Keratinocyte (primary cell): ENCODE measurements around the gene TMF1. TPM values are rescaled to one million over a fixed set of nuclear protein-coding genes. Genes with fewer than 3 reads are reported as not detected.

ENCODE experiments used
- DNase-seq: peaks from one replicate; pipeline ENCODE4 v3.0.0-alpha.2; 2011; ENCODE audit warnings: low read depth, missing footprints, low spot score
- FAIRE-seq: peaks from 2 replicates; lab custom pipeline; 2011; peaks lifted over from hg19 to GRCh38; lab: Jason Lieb, UNC
- H2AFZ ChIP-seq: 2 replicates; pipeline ENCODE4 v1.6.0; 2012; ENCODE audit warnings: low read length, control low read depth, inconsistent platforms; ENCODE audit not compliant: control insufficient read depth
- H3K27ac ChIP-seq: 2 replicates; pipeline ENCODE4 v1.5.1; 2011; ENCODE audit warnings: low read length; ENCODE audit not compliant: control insufficient read depth, insufficient read depth
- H3K27me3 ChIP-seq: 3 replicates; pipeline ENCODE4 v1.6.0; 2011; ENCODE audit warnings: low read length; ENCODE audit not compliant: control insufficient read depth, insufficient read depth; ENCODE audit errors: extremely low read depth
- H3K36me3 ChIP-seq, 2 experiments: 2 replicates in 1 of 2; 3 replicates in 1 of 2; pipeline ENCODE4 v1.5.1; 2011; ENCODE audit warnings: low read length in 2 of 2, mild to moderate bottlenecking in 1 of 2; ENCODE audit not compliant: control insufficient read depth in 2 of 2, insufficient read depth in 2 of 2; ENCODE audit errors: extremely low read depth in 1 of 2
- H3K4me1 ChIP-seq: 3 replicates; pipeline ENCODE4 v1.5.1; 2011; ENCODE audit warnings: low read length; ENCODE audit not compliant: control insufficient read depth, insufficient read depth; ENCODE audit errors: extremely low read depth
- H3K4me2 ChIP-seq: 3 replicates; pipeline ENCODE4 v1.6.0; 2011; ENCODE audit warnings: low read depth, low read length; ENCODE audit not compliant: control insufficient read depth, insufficient read depth; ENCODE audit errors: extremely low read depth
- H3K4me3 ChIP-seq, 3 experiments: fragments of 200-600 bp in 1 of 3; sonication (generic) in 1 of 3; 2 replicates in 2 of 3; 3 replicates in 1 of 3; pipeline ENCODE4 v1.5.1; 2011 to 2016; ENCODE audit warnings: low read length in 3 of 3, mild to moderate bottlenecking in 3 of 3, control low read depth in 2 of 3, inconsistent platforms in 1 of 3, low read depth in 1 of 3, mixed read lengths in 1 of 3, mixed run types in 1 of 3, moderate library complexity in 1 of 3; ENCODE audit not compliant: control insufficient read depth in 2 of 3, insufficient read depth in 2 of 3; ENCODE audit errors: extremely low read depth in 1 of 3
- H3K79me2 ChIP-seq: 2 replicates; pipeline ENCODE4 v1.6.0; 2012; ENCODE audit warnings: low read length; ENCODE audit not compliant: control insufficient read depth, insufficient read depth
- H3K9ac ChIP-seq: 3 replicates; pipeline ENCODE4 v1.6.0; 2011; ENCODE audit warnings: low read length; ENCODE audit not compliant: control insufficient read depth, insufficient read depth; ENCODE audit errors: extremely low read depth
- H3K9me1 ChIP-seq: 3 replicates; pipeline ENCODE4 v1.6.0; 2011; ENCODE audit warnings: low read length; ENCODE audit not compliant: control insufficient read depth, insufficient read depth; ENCODE audit errors: extremely low read depth
- H3K9me3 ChIP-seq: 2 replicates; pipeline ENCODE4 v1.5.1; 2012; ENCODE audit warnings: low read depth, low read length; ENCODE audit not compliant: control insufficient read depth
- H4K20me1 ChIP-seq: 3 replicates; pipeline ENCODE4 v1.6.0; 2011; ENCODE audit warnings: low read length; ENCODE audit not compliant: control insufficient read depth, insufficient read depth; ENCODE audit errors: extremely low read depth
- EZH2 ChIP-seq: IDR thresholded peaks from one replicate; pipeline ENCODE4 v1.6.1; 2012; ENCODE audit warnings: inconsistent platforms, mild to moderate bottlenecking, low read length, moderate library complexity
- dilution Hi-C: fragments of 300-500 bp; cut with MboI; formaldehyde crosslinking; loops from one replicate; pipeline ENCODE4 v1.7.0; 2020; ENCODE audit warnings: low sequenced_read_pairs; ENCODE audit not compliant: extremely low pct_ligation_motif_present
- polyA plus RNA-seq, 5 experiments: library from polyadenylated mRNA; depleted of rRNA in 3 of 5; stranded (reverse) in 3 of 5; stranded (forward) in 1 of 5; unstranded in 1 of 5; fragments of >200 nt; gene quantifications; 1 replicate in 1 of 5; 2 replicates in 3 of 5; 3 replicates in 1 of 5; pipeline versions ENCODE4 v1.2.1 to v1.2.3, GENCODE V29; 2011 to 2012; ENCODE audit warnings: missing spikeins in 2 of 5, low read depth in 1 of 5, low replicate concordance in 1 of 5
- TF ChIP-seq, protein P1 (sequence below), 3 experiments: IDR thresholded peaks in 1 of 3; conservative IDR thresholded peaks in 1 of 3; optimal IDR thresholded peaks in 1 of 3; 2 replicates in 2 of 3; 3 replicates in 1 of 3; pipeline versions ENCODE3 to v1.5.1; 2011; ENCODE audit warnings: low read length in 3 of 3, mild to moderate bottlenecking in 3 of 3, moderate library complexity in 2 of 3, control low read depth in 1 of 3, inconsistent platforms in 1 of 3; ENCODE audit not compliant: insufficient read depth in 2 of 3; ENCODE audit errors: extremely low read depth in 1 of 3

TMF1 gene
- polyA plus RNA-seq, 1 donor (not counting 4 experiments of a cell fraction or from before 2014, with no cell fraction given) = 13.7 TPM

- Histone ChIP-seq H3K27ac (peak overlapping the region; percentile 62), H3K36me3 (peaks cover 12 to 24% of the 10 kb centered on the region in 2 experiments), H3K4me2 (peak overlapping the region; percentile 44), H3K79me2 (peaks cover 2% of the 10 kb centered on the region), H3K9me3 (no peaks in the 10 kb centered on the region), H3K9ac (no peak overlapping the region), H3K27me3 (no peaks in the 10 kb centered on the region), H3K9me1 (no peaks in the 10 kb centered on the region), H3K4me3 (no peak overlapping the region), H4K20me1 (no peaks in the 10 kb centered on the region), H2AFZ (no peak overlapping the region), H3K4me1 (peaks cover 26% of the 10 kb centered on the region)
- FAIRE-seq (peak; percentile 48), DNase-seq (no peak)
- dilution Hi-C loops = no loop called here
- TF ChIP-seq EZH2 = no peak
- TF ChIP-seq, protein P1, sequence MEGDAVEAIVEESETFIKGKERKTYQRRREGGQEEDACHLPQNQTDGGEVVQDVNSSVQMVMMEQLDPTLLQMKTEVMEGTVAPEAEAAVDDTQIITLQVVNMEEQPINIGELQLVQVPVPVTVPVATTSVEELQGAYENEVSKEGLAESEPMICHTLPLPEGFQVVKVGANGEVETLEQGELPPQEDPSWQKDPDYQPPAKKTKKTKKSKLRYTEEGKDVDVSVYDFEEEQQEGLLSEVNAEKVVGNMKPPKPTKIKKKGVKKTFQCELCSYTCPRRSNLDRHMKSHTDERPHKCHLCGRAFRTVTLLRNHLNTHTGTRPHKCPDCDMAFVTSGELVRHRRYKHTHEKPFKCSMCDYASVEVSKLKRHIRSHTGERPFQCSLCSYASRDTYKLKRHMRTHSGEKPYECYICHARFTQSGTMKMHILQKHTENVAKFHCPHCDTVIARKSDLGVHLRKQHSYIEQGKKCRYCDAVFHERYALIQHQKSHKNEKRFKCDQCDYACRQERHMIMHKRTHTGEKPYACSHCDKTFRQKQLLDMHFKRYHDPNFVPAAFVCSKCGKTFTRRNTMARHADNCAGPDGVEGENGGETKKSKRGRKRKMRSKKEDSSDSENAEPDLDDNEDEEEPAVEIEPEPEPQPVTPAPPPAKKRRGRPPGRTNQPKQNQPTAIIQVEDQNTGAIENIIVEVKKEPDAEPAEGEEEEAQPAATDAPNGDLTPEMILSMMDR (optimal IDR thresholded peaks at IDR 0.05 in 1 of 3, IDR thresholded peaks at IDR 0.05 in 1 of 3, conservative IDR thresholded peaks at IDR 0.05 in 1 of 3; ENCODE audit: extremely low read depth in 1 of 3, insufficient read depth in 2 of 3, low read length in 3 of 3) = no peak
Measured at GRCh38 chr3:69005071-69005790, 46.9 kb downstream of the TMF1 start.

DNA sequence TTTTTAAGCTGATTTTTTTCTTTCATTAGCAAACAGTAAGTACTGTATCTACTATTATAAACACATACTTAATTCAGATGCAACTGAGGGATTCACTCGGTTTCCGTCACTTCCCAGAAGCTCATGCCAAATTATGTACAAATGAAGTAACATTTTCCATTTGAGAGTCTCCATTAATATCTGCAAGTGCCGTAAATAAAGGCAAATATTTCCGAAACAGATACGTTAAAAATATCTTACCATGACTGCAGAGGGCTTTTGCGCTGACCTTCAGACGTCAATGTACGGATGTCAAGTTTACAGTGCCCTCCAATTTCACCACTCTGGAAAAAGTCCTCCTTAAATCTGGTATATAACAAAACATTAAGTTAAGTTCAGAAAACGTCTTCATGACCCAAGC lies 48.0 kb downstream of the TMF1 start:
- no peak for DNase-seq
- no peak overlapping the region for H3K27ac ChIP-seq
- peaks cover 15 to 24% of the 10 kb centered on the region in 2 experiments for H3K36me3 ChIP-seq
- no peaks in the 10 kb centered on the region for H3K9me3 ChIP-seq
- H3K4me1 ChIP-seq = peaks cover 23% of the 10 kb centered on the region
- no peaks in the 10 kb centered on the region for H3K27me3 ChIP-seq
- FAIRE-seq = no peak
- no peak overlapping the region for H2AFZ ChIP-seq
- dilution Hi-C loops = no loop called here
- no peak overlapping the region for H3K4me3 ChIP-seq
- H3K4me2 ChIP-seq = no peak overlapping the region
- H3K79me2 ChIP-seq = peaks cover 2% of the 10 kb centered on the region
- no peaks in the 10 kb centered on the region for H4K20me1 ChIP-seq
- TF ChIP-seq EZH2 = no peak
- H3K9me1 ChIP-seq = no peaks in the 10 kb centered on the region
- no peak overlapping the region for H3K9ac ChIP-seq
